Kidney (tissue), 14 donors: ENCODE results near the gene CDKN2A. TPM values are rescaled to one million over a fixed set of nuclear protein-coding genes. Genes with fewer than 3 reads are reported as not detected.

Experiments used
- DNase-seq, 5 donors: peaks; one replicate each; pipeline ENCODE4 v3.0.0-alpha.2; 2013 to 2020
- FAIRE-seq: peaks from 2 replicates; lab custom pipeline; 2012; peaks lifted over from hg19 to GRCh38; lab: Jason Lieb, UNC
- H3K27ac ChIP-seq, 2 donors: one replicate each; pipeline ENCODE4 v1.7.0; 2013; ENCODE audit warnings: low read depth in 2 of 2, low read length in 2 of 2, inconsistent platforms in 1 of 2
- H3K27me3 ChIP-seq: one replicate; pipeline ENCODE4 v1.7.1; 2013; ENCODE audit warnings: low read length, inconsistent platforms; ENCODE audit not compliant: control insufficient read depth, insufficient read depth
- H3K36me3 ChIP-seq, 3 donors: one replicate each; pipeline versions ENCODE4 v1.7.0 to v1.7.1; 2013; ENCODE audit warnings: low read length in 3 of 3, control low read depth in 1 of 3, inconsistent platforms in 1 of 3; ENCODE audit not compliant: insufficient read depth in 3 of 3, control insufficient read depth in 2 of 3
- H3K4me1 ChIP-seq, 3 donors: one replicate each; pipeline versions ENCODE4 v1.7.0 to v1.7.1; 2013; ENCODE audit warnings: low read length in 3 of 3, inconsistent platforms in 1 of 3, low read depth in 1 of 3; ENCODE audit not compliant: control insufficient read depth in 2 of 3, insufficient read depth in 2 of 3
- H3K4me3 ChIP-seq, 3 donors: one replicate each; pipeline versions ENCODE4 v1.7.0 to v1.8.1; 2013; ENCODE audit warnings: low read length in 3 of 3, control low read depth in 1 of 3, inconsistent platforms in 1 of 3
- H3K9ac ChIP-seq, 3 donors: one replicate each; pipeline versions ENCODE4 v1.7.0 to v1.7.1; 2013; ENCODE audit warnings: low read length in 3 of 3, control low read depth in 1 of 3, inconsistent platforms in 1 of 3
- H3K9me3 ChIP-seq, 3 donors: one replicate each; pipeline versions ENCODE4 v1.7.0 to v1.7.1; 2013; ENCODE audit warnings: low read length in 3 of 3, control low read depth in 1 of 3, inconsistent platforms in 1 of 3; ENCODE audit not compliant: control insufficient read depth in 2 of 3, insufficient read depth in 1 of 3
- intact Hi-C: fragments of 100-400 bp; cut with DNase I; formaldehyde crosslinking; loops from one replicate; pipeline ENCODE4 v1.11.1; 2022
- polyA plus RNA-seq: library from polyadenylated mRNA; stranded (reverse); fragments of 350-450 nt; fragmentation: Illumina TruSeq; extraction: RNeasy Lipid Tissue Mini Kit (QIAGEN cat#74804); gene quantifications from one replicate; pipeline ENCODE4 v1.2.3, GENCODE V29; 2014; ENCODE audit warnings: low read depth, low replicate concordance; ENCODE audit not compliant: insufficient read depth
- total RNA-seq: library from RNA; stranded (reverse); fragmentation: NEBNext Ultra II Directional; extraction: Animal tissue kit (Norgen Biotek cat#: 25700); gene quantifications from one replicate; pipeline ENCODE4 v1.2.1, GENCODE V29; 2021
- TF ChIP-seq, protein P1 (sequence below): IDR thresholded peaks from 3 replicates; pipeline ENCODE4 v1.5.1; 2012; ENCODE audit warnings: mild to moderate bottlenecking, moderate library complexity, borderline replicate concordance; ENCODE audit not compliant: insufficient read depth; ENCODE audit errors: extremely low read depth
- donor health status: control.
- donor health status: control.
- donor health status: control.
- donor health status: control.
- donor health status: control.
- donor health status: DM: yes; HTN: yes; CAD: no.
- donor health status: Normal renal cell carcinoma (clear cell type).

The CDKN2A gene
- total and polyA plus RNA-seq, 2 donors from 2014 or later = 4.1 TPM; not detected in 1

DNA sequence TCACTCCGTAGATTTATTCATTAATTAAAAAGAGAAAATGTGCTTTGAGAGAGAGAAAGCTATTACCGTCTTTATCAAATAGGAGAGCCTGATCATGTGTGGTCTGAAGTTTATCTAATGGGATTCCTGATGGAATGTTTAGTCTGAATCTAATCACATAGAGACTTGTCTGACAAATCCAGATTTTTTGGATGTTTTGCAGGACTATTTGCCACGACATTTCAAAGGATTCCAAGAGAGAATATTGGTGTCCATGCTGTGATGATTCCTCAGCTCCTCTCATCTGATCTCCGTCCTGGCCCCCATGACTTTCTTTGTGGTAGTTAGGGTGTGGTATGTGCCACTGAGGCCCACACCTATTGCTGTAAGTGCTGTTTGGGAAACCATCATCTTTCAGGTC is 35.0 kb upstream of the CDKN2A start:
- Histone ChIP-seq H3K9ac (no peak overlapping the region), H3K9me3 (no peaks in the 10 kb centered on the region), H3K4me1 (no peaks in the 10 kb centered on the region), H3K36me3 (no peaks in the 10 kb centered on the region), H3K27ac (no peak overlapping the region), H3K27me3 (no peaks in the 10 kb centered on the region), H3K4me3 (no peak overlapping the region)
- intact Hi-C loops = no loop called here
- FAIRE-seq (no peak), DNase-seq (no peak)
- TF ChIP-seq, protein P1, sequence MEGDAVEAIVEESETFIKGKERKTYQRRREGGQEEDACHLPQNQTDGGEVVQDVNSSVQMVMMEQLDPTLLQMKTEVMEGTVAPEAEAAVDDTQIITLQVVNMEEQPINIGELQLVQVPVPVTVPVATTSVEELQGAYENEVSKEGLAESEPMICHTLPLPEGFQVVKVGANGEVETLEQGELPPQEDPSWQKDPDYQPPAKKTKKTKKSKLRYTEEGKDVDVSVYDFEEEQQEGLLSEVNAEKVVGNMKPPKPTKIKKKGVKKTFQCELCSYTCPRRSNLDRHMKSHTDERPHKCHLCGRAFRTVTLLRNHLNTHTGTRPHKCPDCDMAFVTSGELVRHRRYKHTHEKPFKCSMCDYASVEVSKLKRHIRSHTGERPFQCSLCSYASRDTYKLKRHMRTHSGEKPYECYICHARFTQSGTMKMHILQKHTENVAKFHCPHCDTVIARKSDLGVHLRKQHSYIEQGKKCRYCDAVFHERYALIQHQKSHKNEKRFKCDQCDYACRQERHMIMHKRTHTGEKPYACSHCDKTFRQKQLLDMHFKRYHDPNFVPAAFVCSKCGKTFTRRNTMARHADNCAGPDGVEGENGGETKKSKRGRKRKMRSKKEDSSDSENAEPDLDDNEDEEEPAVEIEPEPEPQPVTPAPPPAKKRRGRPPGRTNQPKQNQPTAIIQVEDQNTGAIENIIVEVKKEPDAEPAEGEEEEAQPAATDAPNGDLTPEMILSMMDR = no peak

DNA sequence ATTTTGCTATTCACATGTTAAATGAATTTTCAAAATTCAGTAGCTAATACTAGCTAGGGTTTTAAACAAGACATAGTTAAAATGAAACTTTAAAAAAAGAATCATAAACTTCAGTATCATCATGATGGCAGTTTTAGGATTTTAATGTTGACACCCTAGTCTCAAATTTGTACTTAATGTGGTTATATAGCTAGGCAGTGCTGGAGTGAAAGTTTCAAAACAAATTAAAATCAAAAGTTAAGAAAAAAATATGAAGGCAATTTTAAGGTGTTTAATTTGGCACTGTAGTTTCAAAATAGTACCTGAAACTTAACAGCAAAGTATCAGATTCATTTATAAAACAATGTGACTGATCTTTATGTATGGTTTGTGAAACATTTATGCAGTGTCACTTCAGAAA is 34.2 kb upstream of the CDKN2A start:
- FAIRE-seq = no peak
- no peak overlapping the region for H3K4me3 ChIP-seq
- H3K27ac ChIP-seq = no peak overlapping the region
- no peaks in the 10 kb centered on the region for H3K4me1 ChIP-seq
- H3K9me3 ChIP-seq = no peaks in the 10 kb centered on the region
- intact Hi-C loops = no loop called here
- TF ChIP-seq, protein P1 = no peak
- no peak overlapping the region for H3K9ac ChIP-seq
- no peaks in the 10 kb centered on the region for H3K27me3 ChIP-seq
- H3K36me3 ChIP-seq = no peaks in the 10 kb centered on the region
- no peak for DNase-seq

DNA sequence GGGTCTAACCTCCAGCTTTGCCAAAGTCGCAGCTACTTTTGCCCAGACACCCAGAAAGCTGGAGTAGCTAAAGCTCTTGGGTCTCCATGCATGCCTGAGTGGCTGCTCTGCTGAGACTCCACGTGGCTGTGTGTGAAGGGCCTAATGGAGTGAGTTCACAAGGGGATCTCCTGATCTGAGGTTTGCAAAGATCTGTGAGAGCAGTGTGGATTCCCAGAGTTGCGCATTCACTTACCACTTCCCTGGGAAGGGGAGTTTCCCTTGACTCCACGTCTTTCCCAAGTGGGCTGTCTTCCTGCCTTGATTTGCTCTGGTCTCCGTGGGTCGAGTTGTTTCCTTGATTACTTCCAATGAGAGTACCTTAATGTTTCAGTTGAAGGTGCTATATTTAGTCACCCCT is 32.5 kb upstream of the CDKN2A start:
- intact Hi-C loops = no loop called here
- no peaks in the 10 kb centered on the region for H3K36me3 ChIP-seq
- TF ChIP-seq, protein P1 = no peak
- FAIRE-seq = no peak
- H3K9ac ChIP-seq = no peak overlapping the region
- DNase-seq = no peak
- no peak overlapping the region for H3K4me3 ChIP-seq
- no peaks in the 10 kb centered on the region for H3K9me3 ChIP-seq
- H3K4me1 ChIP-seq = no peaks in the 10 kb centered on the region
- no peaks in the 10 kb centered on the region for H3K27me3 ChIP-seq
- no peak overlapping the region for H3K27ac ChIP-seq

DNA sequence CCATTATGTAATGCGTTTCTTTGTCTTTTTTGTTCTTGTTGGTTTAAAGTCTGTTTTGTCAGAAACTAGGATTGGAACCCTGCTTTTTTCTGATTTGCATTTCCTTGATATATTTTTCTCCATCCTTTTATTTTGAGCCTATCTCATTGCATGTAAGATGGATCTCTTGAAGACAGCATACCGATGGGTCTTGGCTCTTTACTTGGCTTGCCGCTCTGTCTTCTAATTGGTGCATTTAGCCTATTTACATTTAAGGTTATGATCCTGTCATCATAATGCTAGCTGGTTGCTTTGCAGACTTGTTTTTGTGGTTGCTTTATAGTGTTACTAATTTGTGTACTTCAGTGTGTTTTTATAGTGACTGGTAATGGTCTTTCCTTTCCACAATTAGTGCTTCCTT is 28.2 kb upstream of the CDKN2A start:
- FAIRE-seq (no peak), DNase-seq (no peak)
- Histone ChIP-seq H3K9me3 (no peaks in the 10 kb centered on the region), H3K36me3 (no peaks in the 10 kb centered on the region), H3K4me1 (no peaks in the 10 kb centered on the region), H3K9ac (no peak overlapping the region), H3K27ac (no peak overlapping the region), H3K4me3 (no peak overlapping the region), H3K27me3 (no peaks in the 10 kb centered on the region)
- TF ChIP-seq, protein P1 = no peak
- intact Hi-C loops = no loop called here
